Activated T-cell treated with anti-CD3 and anti-CD28 coated beads for 4 hours (primary cell): ENCODE data around the gene ANGPT4.

Experiments used
- DNase-seq: peaks from one replicate; pipeline ENCODE4 v3.0.0-alpha.2; 2020

The ANGPT4 gene

GRCh38 chr20:934186-934840 is 18.2 kb upstream of the ANGPT4 start:
- DNase-seq, result no peak

GRCh38 chr20:933029-933428 is 16.9 kb upstream of the ANGPT4 start:
- DNase-seq, result no peak

GRCh38 chr20:931401-931800 is 15.3 kb upstream of the ANGPT4 start:
- no peak for DNase-seq

DNA sequence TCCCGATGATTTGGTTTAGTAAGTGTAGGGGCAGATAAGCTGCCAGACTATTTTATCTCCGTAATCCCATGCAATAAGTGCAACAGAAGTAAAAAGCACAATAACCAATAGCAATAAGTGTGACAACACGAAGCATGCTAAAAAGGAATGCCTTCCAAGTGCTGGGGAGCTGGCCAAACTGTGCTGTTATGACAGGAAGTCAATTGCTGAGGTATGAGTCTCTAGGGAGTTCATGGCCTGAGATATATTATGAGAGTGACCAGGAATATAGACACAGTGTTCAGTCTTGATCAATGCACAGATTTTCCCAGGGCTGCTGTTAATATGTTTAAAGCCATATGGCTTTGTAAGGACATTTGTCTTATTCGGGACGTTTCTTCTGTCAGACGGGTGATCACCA is 10.5 kb upstream of the ANGPT4 start:
- DNase-seq, result no peak

GRCh38 chr20:925516-925915 is 9.4 kb upstream of the ANGPT4 start:
- no peak for DNase-seq

GRCh38 chr20:924639-925038 is 8.5 kb upstream of the ANGPT4 start:
- DNase-seq, result no peak

DNA sequence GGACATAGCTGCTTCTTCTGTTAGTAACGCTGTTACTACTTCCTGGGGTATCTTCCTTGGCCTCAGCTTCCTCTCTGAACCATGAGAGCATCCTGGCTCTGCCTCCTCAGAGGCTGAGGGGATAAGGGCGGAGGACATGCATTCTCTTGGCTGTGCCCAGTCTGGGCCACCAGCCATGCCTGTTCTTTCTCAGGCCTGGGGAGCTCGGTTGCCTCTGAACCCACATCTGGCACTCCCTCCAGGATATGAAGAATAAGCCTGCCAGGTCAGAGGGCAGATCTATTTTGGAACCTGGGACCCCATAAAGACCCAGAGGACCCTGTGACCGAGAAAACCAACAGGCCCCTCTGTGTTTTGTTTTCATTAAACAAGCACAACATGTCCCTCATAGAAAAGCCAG is 6.6 kb upstream of the ANGPT4 start:
- no peak for DNase-seq

- no peak for DNase-seq
Observed at GRCh38 chr20:921068-921467, 4.9 kb upstream of the ANGPT4 start.

GRCh38 chr20:920311-920710 is 4.2 kb upstream of the ANGPT4 start:
- DNase-seq, result no peak

GRCh38 chr20:919491-919916 is 3.4 kb upstream of the ANGPT4 start:
- DNase-seq, result no peak

GRCh38 chr20:917416-917815 is 1.3 kb upstream of the ANGPT4 start:
- DNase-seq, result no peak

DNA sequence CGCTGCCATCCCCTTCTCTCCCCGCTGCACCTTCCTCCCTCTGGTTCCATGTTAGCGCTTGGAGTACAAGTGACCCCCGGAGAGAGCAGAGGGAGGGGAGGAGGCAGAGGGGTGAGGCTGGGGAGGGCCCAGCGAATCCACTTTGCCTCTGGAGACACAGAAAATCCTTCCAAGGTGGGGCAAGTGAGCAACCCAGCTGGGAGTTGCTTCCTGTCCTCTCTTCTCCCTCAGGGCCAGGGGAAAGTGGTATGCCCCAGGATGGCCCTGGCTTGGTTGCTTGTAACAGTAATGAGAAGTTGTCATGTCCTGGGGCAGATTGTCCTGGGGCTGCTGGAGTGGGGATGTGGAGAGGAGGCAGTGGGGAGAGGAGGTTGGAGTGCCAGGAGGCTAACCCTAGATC is 691 bp upstream of the ANGPT4 start:
- DNase-seq, result no peak

DNA sequence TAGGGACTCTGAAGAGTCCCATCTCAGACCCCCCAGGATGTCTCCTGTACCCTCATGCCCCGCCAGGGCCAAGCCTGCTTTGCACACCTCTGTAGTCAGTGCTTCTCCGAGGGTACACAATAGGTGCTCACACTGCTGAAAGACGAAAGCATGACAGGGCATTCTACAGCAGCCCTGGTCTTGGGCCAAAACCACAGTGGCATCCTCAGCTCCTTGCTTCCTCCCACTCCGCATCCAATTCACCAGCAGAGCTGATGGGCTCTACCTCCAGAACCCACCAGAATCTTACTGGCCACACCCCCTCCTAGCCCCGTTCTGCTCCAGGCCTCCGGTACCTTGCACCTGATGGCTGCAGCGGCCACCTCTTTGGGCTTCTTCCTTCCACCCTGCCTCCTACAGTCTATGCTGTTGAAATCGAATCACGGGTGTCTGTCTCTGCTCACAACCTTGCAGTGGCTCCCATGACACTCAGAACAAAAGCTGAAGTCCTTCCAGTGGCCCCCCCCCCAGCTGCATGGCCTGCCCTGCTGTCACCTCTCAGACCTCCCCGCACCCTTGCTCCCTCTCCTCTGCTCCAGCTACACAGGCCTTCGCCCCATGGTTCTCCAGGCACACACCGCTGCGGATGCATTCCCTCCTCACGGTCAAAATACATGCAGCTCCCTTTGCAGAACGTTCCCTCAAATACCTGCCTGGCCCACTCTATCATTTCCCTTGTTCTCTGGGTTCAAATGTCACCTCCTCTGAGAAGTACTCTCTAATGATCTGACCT is 1.2 kb downstream of the ANGPT4 start:
- no peak for DNase-seq

DNA sequence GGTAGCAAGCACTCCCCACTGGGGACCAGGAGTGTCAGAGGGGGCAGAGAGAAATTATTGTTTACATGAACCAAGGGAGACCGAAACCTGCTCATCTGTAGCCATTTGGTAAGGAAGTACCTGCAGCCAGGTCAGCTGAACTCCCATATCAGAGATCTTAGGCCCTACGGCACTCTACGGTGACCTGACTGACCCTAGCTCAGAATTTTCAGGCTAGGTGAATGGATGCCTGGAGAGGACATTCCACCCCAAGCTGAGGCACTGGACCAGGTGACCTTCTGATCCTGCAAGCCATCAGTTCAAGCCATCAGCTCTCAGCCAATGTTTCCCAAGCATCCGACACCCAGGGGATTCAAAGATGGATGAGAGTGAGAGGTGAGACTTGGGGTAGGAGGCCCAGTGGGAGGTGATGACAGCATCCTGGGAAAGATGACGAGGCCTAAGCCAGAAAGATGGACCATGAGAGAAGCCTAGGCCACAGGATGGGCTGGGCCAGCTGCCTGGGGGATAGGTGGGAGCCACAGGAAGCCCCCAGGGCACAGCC is 2.8 kb downstream of the ANGPT4 start:
- no peak for DNase-seq

DNA sequence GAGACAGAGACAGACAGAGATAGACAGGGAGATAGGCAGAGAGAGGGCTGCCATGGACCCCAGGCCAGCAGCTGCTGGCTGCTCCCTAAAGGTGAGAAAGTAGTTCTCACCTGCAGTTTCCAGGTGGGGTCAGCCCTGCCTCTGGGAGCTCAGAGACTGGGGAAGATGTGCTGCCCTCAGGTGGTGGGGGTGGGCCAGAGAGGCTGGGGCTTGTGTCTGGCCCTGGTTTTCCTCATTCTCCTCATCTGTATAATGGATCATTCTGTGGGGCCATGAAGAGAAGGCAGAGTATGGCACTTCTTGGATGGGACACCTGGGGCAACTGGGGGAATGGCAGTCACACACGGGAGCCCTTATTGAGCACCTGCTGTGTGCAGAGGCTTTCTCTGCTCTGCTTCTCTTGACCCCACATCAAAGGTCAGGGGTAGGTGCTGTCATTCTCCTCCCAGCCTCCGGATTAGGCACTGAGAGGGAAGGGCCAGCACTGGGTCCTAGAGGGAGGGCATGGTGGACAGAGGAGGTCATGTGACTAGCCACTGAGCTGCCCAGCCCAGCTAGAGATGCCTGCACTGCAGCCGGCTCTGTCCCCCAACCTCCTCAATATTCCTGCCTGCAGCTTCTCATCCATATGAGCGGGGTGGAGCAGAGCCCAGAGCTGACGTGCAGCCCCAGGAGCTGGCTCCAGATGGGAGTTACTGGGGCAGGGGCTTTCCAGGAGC is 4.1 kb downstream of the ANGPT4 start:
- no peak for DNase-seq

- no peak for DNase-seq
Observed at GRCh38 chr20:910870-911770, 5.0 kb downstream of the ANGPT4 start.

DNA sequence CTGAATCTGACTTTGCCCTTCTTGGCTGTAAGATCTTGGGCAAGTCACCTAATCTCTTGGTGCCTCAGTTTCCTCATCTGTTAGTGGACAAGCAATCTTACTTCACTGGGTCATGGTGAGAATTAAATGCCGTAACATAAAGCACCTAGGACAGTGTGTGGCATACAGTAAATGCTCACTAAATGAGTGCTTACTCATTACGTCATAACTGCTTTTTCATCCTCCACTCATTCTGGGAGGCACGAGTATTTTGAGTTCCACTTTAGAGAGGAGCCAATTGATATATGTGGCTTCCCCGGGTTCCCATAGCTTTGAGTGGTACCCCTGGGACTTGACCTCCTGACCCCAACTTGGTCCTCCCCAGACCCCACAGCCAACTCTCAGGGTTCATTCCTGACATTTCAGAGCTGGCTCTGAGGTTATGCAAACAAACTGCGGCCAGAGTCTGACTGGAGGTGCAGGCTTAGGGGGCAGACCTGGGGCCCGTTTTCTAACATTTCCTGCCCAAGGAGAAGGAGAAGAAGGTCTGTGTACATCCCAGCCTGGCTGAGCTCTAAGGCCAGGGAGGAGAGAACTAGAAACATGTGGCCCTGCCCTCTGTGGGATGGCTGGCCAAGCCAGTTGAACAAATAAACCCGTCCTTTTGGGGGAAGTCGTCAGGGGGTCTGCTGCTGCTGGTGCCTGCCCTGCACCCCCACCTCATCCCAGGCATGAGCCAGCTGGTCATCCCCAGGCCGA is 5.8 kb downstream of the ANGPT4 start:
- no peak for DNase-seq

DNA sequence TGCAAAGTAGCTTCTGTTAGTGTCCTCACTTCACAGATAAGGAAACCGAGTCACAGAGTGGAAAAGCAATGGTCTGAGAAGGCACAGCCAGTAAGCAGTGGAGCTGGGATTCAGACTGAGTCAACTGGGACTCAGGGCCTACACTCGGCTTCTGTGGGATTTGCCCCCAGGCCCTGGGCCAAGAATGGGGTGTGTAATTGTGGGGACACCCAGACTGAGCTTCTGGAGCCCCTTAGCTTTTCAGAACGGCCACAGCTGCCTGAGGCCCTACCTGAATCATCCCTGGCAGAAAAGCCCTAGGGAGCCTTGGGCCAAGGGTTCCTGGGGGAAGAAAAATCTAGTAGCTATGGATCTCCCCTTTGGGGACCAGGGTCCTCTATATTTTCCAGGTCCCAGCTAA is 6.5 kb downstream of the ANGPT4 start:
- no peak for DNase-seq

DNA sequence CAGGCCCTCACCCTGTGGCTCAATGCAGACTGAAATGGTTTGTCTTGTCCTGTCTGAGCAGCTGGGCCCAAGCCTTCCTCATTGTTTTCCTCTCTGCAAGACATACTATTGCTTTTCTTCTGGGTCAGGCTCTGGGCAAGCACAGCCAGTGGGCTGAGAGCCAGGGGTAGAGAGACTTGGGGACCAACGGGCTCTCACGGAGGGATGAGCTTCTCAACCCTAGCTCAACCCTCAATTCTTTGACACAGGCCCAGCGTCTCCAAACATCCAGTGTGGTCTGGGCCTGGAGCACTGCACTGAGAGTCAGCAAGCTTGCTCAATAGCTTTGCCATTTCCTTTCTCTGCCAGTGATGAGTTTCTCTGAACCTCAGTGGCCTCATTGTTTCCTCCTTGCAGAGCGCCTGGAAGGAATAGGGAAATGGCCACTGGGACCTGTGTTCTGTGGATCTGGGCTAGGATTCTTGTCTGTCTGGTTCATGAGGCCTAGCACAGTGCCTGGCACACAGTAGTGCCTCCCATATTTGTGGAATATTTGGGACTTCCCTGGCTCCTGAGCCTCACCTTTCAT is 9.3 kb downstream of the ANGPT4 start:
- DNase-seq, result no peak

- no peak for DNase-seq
Observed at GRCh38 chr20:906001-906520, 10.1 kb downstream of the ANGPT4 start.

GRCh38 chr20:905396-905961 is 10.7 kb downstream of the ANGPT4 start:
- no peak for DNase-seq
